HL-60/S4 treated with retinoic acid at 250 ng/mL for 4 days and 3 days (cell line): ENCODE results near the gene TP53TG3F.
"Not testable (repeated sequence)": the region's sequence is repeated elsewhere in the genome, so short reads cannot be mapped to it uniquely, and the experiment has no call there.

ENCODE experiments used
- in situ Hi-C: fragments of 300-500 bp; cut with MboI; formaldehyde crosslinking; loops from 2 replicates; pipeline ENCODE4 v1.7.0; 2022; ENCODE audit warnings: low sequenced_read_pairs

Gene TP53TG3F, protein sequence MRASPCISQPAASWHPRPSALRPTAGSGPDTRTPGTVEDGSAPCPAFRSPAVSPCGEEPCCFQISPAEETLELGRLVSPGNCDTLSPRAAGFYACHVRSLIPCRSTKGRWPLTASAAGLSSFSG

GRCh38 chr16:33459312-33459711, at the start of gene TP53TG3F:
TSS of gene TP53TG3F (plus strand) at chr16:33459612. CDS start at chr16:33459680, 68 bp downstream.
- in situ Hi-C loops: not testable (repeated sequence)

- in situ Hi-C loops: not testable (repeated sequence)
These were observed 32.2 kb downstream of the TP53TG3F start for GRCh38 chr16:33491611-33492010.

GRCh38 chr16:33507231-33507630, 47.8 kb downstream of the TP53TG3F start:
- in situ Hi-C loops: not testable (repeated sequence)

GRCh38 chr16:33509070-33509469, 49.7 kb downstream of the TP53TG3F start:
- in situ Hi-C loops: not testable (repeated sequence)

DNA sequence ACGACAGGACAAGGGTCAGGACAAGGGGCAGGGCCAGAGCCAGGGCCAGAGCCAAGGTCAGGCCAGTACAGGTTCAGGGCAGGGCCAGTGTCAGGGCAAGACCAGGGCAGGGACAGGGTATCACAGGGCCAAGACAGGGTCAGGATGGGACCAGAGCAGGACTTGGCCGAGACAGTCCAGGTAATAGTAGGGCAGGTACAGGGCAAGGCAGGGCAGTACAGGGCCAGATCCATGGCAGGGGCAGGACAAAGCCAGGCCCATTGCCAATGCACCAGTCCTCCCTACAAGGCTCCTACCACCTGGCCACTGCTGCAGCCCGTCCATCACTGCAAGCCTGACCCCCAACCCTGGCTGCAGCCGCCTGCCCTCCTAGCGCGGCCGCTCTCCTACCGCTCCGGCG, 50.5 kb downstream of the TP53TG3F start:
- in situ Hi-C loops: not testable (repeated sequence)
